GM21526 (cell line): ENCODE measurements around the gene FHIT.

Experiments
- ATAC-seq: cut with Tn5 transposase; IDR thresholded peaks from one replicate; pipeline ENCODE4 v1.9.1; 2021; ENCODE audit warnings: moderate library complexity; ENCODE audit not compliant: unreplicated experiment, low FRiP score

The FHIT gene

GRCh38 chr3:59957150-59957549 lies 1294.1 kb downstream of the FHIT start:
- ATAC-seq: no peak

GRCh38 chr3:59953104-59953503 lies 1298.1 kb downstream of the FHIT start:
- no peak for ATAC-seq

- ATAC-seq: no peak
Observed at GRCh38 chr3:59949311-59949710, 1301.9 kb downstream of the FHIT start.

GRCh38 chr3:59946401-59946800 lies 1304.9 kb downstream of the FHIT start:
- ATAC-seq: no peak

- ATAC-seq: no peak
Observed at GRCh38 chr3:59940718-59941117, 1310.5 kb downstream of the FHIT start.

GRCh38 chr3:59939826-59940426 lies 1311.3 kb downstream of the FHIT start:
- ATAC-seq: no peak

- ATAC-seq: no peak
Observed at GRCh38 chr3:59938828-59939227, 1312.4 kb downstream of the FHIT start.

GRCh38 chr3:59937201-59937600 lies 1314.1 kb downstream of the FHIT start:
- no peak for ATAC-seq

GRCh38 chr3:59936472-59936871 lies 1314.8 kb downstream of the FHIT start:
- ATAC-seq: no peak

- ATAC-seq: peak; percentile 99
Observed at GRCh38 chr3:59935025-59935424, 1316.2 kb downstream of the FHIT start.

- peak; percentile 14 for ATAC-seq
Observed at GRCh38 chr3:59934560-59934959, 1316.7 kb downstream of the FHIT start.

- ATAC-seq: no peak
Observed at GRCh38 chr3:59930170-59930569, 1321.1 kb downstream of the FHIT start.

- ATAC-seq: no peak
Observed at GRCh38 chr3:59927056-59927455, 1324.2 kb downstream of the FHIT start.

GRCh38 chr3:59925946-59926345 lies 1325.3 kb downstream of the FHIT start:
- no peak for ATAC-seq

- ATAC-seq: no peak
Observed at GRCh38 chr3:59922192-59922591, 1329.1 kb downstream of the FHIT start.

- ATAC-seq: no peak
Observed at GRCh38 chr3:59920822-59921221, 1330.4 kb downstream of the FHIT start.

- ATAC-seq: no peak
Observed at GRCh38 chr3:59919586-59919985, 1331.7 kb downstream of the FHIT start.

- ATAC-seq: no peak
Observed at GRCh38 chr3:59914251-59914650, 1337.0 kb downstream of the FHIT start.

- no peak for ATAC-seq
Observed at GRCh38 chr3:59913645-59914044, 1337.6 kb downstream of the FHIT start.

- no peak for ATAC-seq
Observed at GRCh38 chr3:59908701-59909100, 1342.6 kb downstream of the FHIT start.

GRCh38 chr3:59908280-59908679 lies 1343.0 kb downstream of the FHIT start:
- no peak for ATAC-seq

GRCh38 chr3:59904296-59904695 lies 1347.0 kb downstream of the FHIT start:
- no peak for ATAC-seq

GRCh38 chr3:59899061-59899460 lies 1352.2 kb downstream of the FHIT start:
- ATAC-seq: no peak
